Measurements from ENCODE around the gene TMEM212. TPM values are rescaled to one million over a fixed set of nuclear protein-coding genes. Genes with fewer than 3 reads are reported as not detected.

The TMEM212 gene
- total RNA-seq, 4 donors from 2014 or later, result not detected

DNA sequence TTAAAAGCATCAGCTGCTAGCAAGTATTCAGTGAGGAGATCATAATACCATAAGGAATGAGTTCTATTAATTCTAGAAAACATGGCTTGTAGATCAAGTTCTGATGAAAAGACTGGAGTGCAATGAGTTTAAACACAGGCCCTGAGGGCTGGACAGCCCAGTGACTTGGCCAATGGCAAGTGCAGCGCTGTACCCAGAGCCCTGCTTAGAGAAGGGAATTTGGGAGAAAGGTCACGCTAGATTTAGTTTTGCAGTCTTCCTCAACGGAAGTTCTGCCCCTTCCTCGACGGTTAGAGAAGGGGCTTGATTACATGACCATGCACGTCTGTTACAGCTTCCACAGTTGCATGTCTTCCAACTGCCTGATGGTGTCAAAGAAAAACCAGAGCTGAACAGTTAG is 4.0 kb downstream of the TMEM212 start:
- DNase-seq, result no peak
- no peaks in the 10 kb centered on the region for H3K27me3 ChIP-seq
- TF ChIP-seq, protein P1, sequence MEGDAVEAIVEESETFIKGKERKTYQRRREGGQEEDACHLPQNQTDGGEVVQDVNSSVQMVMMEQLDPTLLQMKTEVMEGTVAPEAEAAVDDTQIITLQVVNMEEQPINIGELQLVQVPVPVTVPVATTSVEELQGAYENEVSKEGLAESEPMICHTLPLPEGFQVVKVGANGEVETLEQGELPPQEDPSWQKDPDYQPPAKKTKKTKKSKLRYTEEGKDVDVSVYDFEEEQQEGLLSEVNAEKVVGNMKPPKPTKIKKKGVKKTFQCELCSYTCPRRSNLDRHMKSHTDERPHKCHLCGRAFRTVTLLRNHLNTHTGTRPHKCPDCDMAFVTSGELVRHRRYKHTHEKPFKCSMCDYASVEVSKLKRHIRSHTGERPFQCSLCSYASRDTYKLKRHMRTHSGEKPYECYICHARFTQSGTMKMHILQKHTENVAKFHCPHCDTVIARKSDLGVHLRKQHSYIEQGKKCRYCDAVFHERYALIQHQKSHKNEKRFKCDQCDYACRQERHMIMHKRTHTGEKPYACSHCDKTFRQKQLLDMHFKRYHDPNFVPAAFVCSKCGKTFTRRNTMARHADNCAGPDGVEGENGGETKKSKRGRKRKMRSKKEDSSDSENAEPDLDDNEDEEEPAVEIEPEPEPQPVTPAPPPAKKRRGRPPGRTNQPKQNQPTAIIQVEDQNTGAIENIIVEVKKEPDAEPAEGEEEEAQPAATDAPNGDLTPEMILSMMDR (IDR thresholded peaks at IDR 0.05), result no peak
- no peak for TF ChIP-seq POLR2A (IDR thresholded peaks at IDR 0.05)
- H3K4me1 ChIP-seq, result no peaks in the 10 kb centered on the region
- no peak overlapping the region for H3K27ac ChIP-seq
- no peak overlapping the region for H3K4me3 ChIP-seq
- no peaks in the 10 kb centered on the region for H3K9me3 ChIP-seq
- H3K36me3 ChIP-seq, result no peaks in the 10 kb centered on the region

DNA sequence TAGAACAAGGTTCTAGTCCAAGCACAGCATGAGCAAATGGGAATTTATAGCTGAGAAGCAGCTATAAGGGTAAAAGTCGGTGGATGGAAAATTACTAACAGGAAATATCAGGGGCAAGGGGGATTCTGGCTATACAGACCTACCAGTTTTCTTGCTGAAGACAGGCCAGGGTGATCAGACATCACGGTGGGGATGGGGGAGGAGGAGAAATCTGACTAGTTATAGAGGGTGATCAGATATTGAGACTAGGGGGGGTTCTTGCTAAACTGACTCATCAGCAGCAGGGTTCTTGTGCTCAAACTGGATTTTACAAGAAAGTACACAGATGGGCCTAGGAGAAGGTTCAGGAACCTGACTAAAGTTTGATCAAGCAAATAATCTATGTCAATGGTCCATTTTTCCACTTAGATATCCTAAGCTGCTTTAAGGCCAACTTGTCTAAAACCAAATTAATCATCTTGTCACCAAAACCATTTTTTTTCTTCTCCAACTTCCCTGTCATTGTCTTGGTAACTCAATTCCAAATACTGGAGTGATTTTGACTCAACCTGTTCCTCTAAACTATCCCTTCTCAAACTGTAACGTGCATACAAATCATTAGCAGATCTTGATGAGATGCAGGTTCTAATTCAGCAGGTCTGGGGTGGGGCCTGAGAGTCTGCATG is 4.6 kb downstream of the TMEM212 start:
- no peaks in the 10 kb centered on the region for H3K4me1 ChIP-seq
- no peak overlapping the region for H3K4me3 ChIP-seq
- H3K27me3 ChIP-seq, result no peaks in the 10 kb centered on the region
- DNase-seq, result no peak
- H3K27ac ChIP-seq, result no peak overlapping the region
- no peak for TF ChIP-seq POLR2A (IDR thresholded peaks at IDR 0.05)
- TF ChIP-seq, protein P1 (IDR thresholded peaks at IDR 0.05), result no peak
- H3K9me3 ChIP-seq, result no peaks in the 10 kb centered on the region
- no peaks in the 10 kb centered on the region for H3K36me3 ChIP-seq

DNA sequence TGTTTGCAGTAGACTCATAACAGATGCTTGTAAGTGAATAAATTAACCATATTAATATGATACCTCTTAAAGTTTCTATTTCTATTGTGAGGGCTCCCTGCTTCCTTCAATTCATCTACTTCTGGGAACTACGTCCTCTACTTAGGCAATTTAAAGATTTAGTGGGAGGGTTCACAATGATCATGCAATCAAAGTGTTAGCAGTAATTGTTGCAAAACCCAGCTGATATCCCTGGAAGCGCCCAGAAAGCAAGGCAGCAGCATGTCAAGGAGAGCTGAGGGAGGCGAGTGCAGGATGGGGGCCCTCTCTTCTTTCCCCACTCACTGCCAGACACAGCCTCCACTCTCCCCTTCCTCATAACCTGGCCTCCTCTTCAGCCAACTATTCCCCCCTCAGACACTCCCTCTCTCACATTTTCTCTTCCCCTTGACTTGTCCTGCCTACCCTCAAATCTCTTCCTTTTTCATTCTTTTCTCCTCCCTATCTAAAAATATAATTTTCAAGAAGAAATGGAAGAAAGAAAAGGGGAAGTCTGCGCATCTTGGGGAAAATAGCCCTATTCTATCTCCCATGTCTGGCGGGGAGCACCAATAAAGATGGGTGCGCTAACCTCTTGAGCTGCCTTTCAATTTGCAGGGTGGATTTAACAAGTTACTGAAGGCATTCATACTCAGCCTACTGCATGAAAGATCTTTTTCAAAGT is 6.6 kb downstream of the TMEM212 start:
- H3K27ac ChIP-seq, result no peak overlapping the region
- TF ChIP-seq, protein P1 (IDR thresholded peaks at IDR 0.05), result no peak
- TF ChIP-seq POLR2A (IDR thresholded peaks at IDR 0.05), result no peak
- no peaks in the 10 kb centered on the region for H3K36me3 ChIP-seq
- H3K27me3 ChIP-seq, result no peaks in the 10 kb centered on the region
- no peaks in the 10 kb centered on the region for H3K4me1 ChIP-seq
- H3K4me3 ChIP-seq, result no peak overlapping the region
- no peak for DNase-seq
- peaks cover 0 to 4% (median 0%) of the 10 kb centered on the region in 4 donors for H3K9me3 ChIP-seq

DNA sequence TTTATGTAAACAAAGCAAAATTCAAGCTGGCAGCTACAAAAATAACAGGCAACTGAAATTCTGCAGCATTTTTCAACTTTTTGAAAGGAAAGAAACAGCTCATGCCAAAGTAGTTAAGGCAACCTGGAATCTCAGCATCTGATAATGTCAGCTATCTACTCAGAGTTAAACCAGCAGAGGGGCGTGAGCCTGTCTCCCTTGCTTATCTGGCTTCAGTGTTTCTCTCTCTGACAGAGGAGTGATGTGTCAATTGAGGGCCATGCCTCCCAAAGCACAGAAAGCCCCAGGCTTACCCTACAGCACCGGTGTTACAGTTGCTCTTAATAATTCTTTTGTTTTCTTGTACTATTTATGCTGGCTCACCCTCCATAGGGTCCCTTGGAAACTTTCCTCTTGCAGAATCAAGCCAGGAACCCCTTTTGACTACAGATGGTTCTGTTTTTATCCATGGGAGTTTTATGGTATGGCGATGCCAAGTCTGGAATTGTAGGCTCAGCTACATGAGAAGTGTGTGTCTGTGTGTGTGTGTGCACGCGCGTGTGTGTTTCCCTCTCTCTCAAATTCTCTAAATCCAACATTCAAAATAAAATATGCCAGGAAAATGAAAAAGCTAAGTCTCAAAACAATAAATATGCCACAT is 7.3 kb downstream of the TMEM212 start:
- no peak for DNase-seq
- H3K9me3 ChIP-seq, result peaks cover 0 to 6% (median 0%) of the 10 kb centered on the region in 4 donors
- no peak overlapping the region for H3K4me3 ChIP-seq
- H3K27me3 ChIP-seq, result no peaks in the 10 kb centered on the region
- TF ChIP-seq, protein P1 (IDR thresholded peaks at IDR 0.05), result no peak
- TF ChIP-seq POLR2A (IDR thresholded peaks at IDR 0.05), result no peak
- H3K36me3 ChIP-seq, result no peaks in the 10 kb centered on the region
- H3K27ac ChIP-seq, result no peak overlapping the region
- no peaks in the 10 kb centered on the region for H3K4me1 ChIP-seq

DNA sequence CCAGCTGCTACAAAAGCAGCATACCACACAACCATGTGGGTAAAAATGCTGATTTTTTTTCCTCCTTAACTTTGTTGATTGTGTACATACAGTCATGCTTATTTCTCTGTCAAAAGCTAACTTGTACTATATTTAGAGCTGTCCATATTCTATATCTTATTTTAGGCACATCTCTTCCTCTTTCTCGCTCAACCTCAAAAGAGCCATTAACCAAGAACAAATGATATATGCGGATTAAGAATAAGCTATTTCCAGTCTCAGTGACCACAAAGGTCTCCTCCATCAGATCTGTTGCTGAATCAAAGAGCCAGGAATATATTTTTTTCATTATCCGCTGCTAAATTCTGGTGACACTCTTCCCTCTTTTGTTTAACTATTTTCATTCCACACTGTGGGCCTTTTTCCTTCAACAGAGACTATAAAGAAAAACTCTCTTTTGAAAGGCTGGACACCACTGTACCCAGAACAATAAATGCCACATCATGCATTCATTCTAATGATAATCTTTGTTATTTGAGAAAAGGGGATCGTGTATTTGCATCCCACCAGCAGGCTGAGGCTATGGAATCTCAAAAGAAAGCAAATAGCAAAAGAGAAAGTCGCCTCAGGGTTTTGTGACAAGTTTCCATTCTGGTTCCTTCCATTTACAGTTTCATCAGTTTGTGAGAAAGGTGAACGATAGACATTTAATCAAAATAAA is 8.0 kb downstream of the TMEM212 start:
- H3K4me3 ChIP-seq, result no peak overlapping the region
- no peak for DNase-seq
- no peaks in the 10 kb centered on the region for H3K36me3 ChIP-seq
- no peak for TF ChIP-seq POLR2A (IDR thresholded peaks at IDR 0.05)
- TF ChIP-seq, protein P1 (IDR thresholded peaks at IDR 0.05), result no peak
- no peak overlapping the region for H3K27ac ChIP-seq
- no peaks in the 10 kb centered on the region for H3K27me3 ChIP-seq
- H3K9me3 ChIP-seq, result peaks cover 0 to 6% (median 0%) of the 10 kb centered on the region in 4 donors
- no peaks in the 10 kb centered on the region for H3K4me1 ChIP-seq
